Ovary (tissue), 9 donors: ENCODE measurements around the gene CFAP251. TPM values are rescaled to one million over a fixed set of nuclear protein-coding genes. Genes with fewer than 3 reads are reported as not detected.
"Not testable (repeated sequence)": the region's sequence is repeated elsewhere in the genome, so short reads cannot be mapped to it uniquely, and the experiment has no call there.

Source experiments
- DNase-seq, 5 donors: peaks; one replicate each; pipeline ENCODE4 v3.0.0-alpha.2; 2019 to 2020
- H3K27ac ChIP-seq, 2 donors: fragments of 200-600 bp; one replicate each; pipeline versions ENCODE4 v1.5.1 to v1.8.0; 2019 to 2022
- H3K27me3 ChIP-seq: fragments of 200-600 bp; one replicate; pipeline ENCODE4 v1.8.0; 2022
- H3K36me3 ChIP-seq: fragments of 200-600 bp; sonication (generic); one replicate; pipeline ENCODE4 v1.5.1; 2019
- H3K4me1 ChIP-seq: one replicate; pipeline ENCODE4 v1.8.1; 2013; ENCODE audit warnings: mild to moderate bottlenecking, moderate library complexity; ENCODE audit not compliant: insufficient read depth
- H3K4me3 ChIP-seq: fragments of 200-600 bp; sonication (generic); one replicate; pipeline ENCODE4 v1.5.1; 2017
- H3K9me3 ChIP-seq, 2 donors: fragments of 200-600 bp in 1 of 2; sonication (generic) in 1 of 2; one replicate each; pipeline versions ENCODE4 v1.5.1 to v1.8.1; 2013 to 2019; ENCODE audit warnings: mild to moderate bottlenecking in 1 of 2, moderate library complexity in 1 of 2
- EP300 ChIP-seq: sonication (generic); formaldehyde crosslinking; IDR thresholded peaks from one replicate; pipeline ENCODE4 v1.6.1; 2017; ENCODE audit warnings: antibody characterized with exemption
- POLR2A ChIP-seq: fragments of 450-650 bp; IDR thresholded peaks from one replicate; pipeline ENCODE4 v1.6.1; 2017; ENCODE audit warnings: antibody characterized with exemption, mild to moderate bottlenecking, moderate library complexity
- WGBS, 3 donors: extraction: QIAGEN DNeasy Blood & Tissue Kit in 1 of 3; methylation state at CpG; one replicate each; pipeline versions ENCODE4 v1.1.5 to v1.1.7; 2013 to 2017; 5-methylcytosine and 5-hydroxymethylcytosine counted together
- intact Hi-C, 4 donors: fragments of 100-400 bp; cut with DNase I; formaldehyde crosslinking; loops; one replicate each; pipeline versions ENCODE4 v1.11.0 to v1.15.1; 2022 to 2023
- polyA plus RNA-seq, 2 donors: library from polyadenylated mRNA; stranded (reverse); fragments of 200-250 nt in 1 of 2; fragments of 350-450 nt in 1 of 2; fragmentation: Illumina TruSeq in 1 of 2; extraction: RNeasy Lipid Tissue Mini Kit (QIAGEN cat#74804) in 1 of 2; gene quantifications; one replicate each; pipeline ENCODE4 v1.2.3, GENCODE V29; 2013 to 2014
- total RNA-seq, 7 donors: library from RNA; depleted of rRNA in 2 of 7; stranded (reverse); fragments of >200 nt in 2 of 7; fragmentation: NEBNext Ultra II Directional in 3 of 7; extraction: Animal tissue kit (Norgen Biotek cat#: 25700) in 3 of 7; gene quantifications; one replicate each; pipeline versions ENCODE4 v1.1.0 to v1.2.4, GENCODE V29; 2016 to 2023
- TF ChIP-seq, protein P1 (sequence below), 3 donors: fragments of 450-650 bp in 2 of 3; fragments of 200-600 bp in 1 of 3; IDR thresholded peaks; one replicate each; pipeline versions ENCODE4 v1.5.1 to v1.8.0; 2016 to 2022; ENCODE audit warnings: antibody characterized with exemption in 3 of 3, mild to moderate bottlenecking in 1 of 3
- donor health status: DM: no; HTN: no; CAD: no; lungs with moderate emphysema.
- donor health status: DM: no; HTN: no; CAD: no.
- donor health status: Bipolar disorder and iron deficiency.
- donor health status: DM: yes; HTN: yes; CAD: no.
- donor health status: DM: no; HTN: no; CAD: no.
- donor health status: DM: yes; HTN: yes; CAD: no.

CFAP251 gene
- total and polyA plus RNA-seq, 9 donors = 1.2 to 28.7 (median 5.5) TPM

DNA sequence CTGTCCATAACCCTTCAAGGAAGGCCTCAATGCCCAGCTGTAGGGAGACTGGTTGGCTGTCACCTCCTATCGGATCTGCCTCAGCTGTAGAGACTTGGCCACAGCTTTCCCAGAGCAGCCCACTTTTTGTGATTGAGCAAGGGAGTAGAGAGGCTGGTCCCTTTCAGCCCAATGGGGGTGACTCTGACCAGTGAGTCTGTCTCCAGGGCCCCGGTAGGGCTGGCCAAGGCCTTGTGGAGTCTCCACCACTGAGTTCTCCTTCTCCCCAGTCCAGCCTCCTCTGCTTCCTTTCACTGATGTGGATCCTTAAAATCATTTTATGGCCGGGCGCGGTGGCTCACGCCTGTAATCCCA, 45.2 kb upstream of the CFAP251 start:
- H3K36me3 ChIP-seq = no peaks in the 10 kb centered on the region
- TF ChIP-seq POLR2A (no peak), EP300 (no peak)
- TF ChIP-seq, protein P1, sequence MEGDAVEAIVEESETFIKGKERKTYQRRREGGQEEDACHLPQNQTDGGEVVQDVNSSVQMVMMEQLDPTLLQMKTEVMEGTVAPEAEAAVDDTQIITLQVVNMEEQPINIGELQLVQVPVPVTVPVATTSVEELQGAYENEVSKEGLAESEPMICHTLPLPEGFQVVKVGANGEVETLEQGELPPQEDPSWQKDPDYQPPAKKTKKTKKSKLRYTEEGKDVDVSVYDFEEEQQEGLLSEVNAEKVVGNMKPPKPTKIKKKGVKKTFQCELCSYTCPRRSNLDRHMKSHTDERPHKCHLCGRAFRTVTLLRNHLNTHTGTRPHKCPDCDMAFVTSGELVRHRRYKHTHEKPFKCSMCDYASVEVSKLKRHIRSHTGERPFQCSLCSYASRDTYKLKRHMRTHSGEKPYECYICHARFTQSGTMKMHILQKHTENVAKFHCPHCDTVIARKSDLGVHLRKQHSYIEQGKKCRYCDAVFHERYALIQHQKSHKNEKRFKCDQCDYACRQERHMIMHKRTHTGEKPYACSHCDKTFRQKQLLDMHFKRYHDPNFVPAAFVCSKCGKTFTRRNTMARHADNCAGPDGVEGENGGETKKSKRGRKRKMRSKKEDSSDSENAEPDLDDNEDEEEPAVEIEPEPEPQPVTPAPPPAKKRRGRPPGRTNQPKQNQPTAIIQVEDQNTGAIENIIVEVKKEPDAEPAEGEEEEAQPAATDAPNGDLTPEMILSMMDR (IDR thresholded peaks at IDR 0.05) = no peak
- no peak overlapping the region for H3K27ac ChIP-seq
- 83 to 89% (median 86%) methylated on average over 6 of the region's 6 CpGs for WGBS, 3 donors
- H3K27me3 ChIP-seq = no peaks in the 10 kb centered on the region
- intact Hi-C loops = loop anchor here in 1 of 4 donors (10.0 kb wide), 1 partner anchor 48 kb away; no protein-coding TSS in a partner anchor
- DNase-seq = no peak
- no peaks in the 10 kb centered on the region for H3K9me3 ChIP-seq
- no peak overlapping the region for H3K4me3 ChIP-seq
- no peaks in the 10 kb centered on the region for H3K4me1 ChIP-seq

DNA sequence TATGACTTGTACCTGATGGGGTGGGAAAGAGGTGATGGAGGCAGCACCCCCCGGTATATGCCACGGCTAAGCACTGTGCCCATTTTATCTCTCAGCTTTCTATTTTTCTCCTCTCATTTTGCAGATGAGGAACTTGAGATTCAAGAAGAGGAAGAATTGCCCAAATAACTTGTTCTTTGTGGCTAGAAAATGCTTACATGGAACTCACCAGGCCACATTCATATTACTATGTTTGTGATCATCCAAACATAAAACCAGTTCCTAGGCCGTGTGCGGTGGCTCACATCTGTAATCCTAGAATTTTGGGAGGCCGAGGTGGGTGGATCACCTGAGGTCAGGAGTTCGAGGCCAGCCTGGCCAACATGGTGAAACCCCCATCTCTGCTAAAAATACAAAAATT, 44.3 kb upstream of the CFAP251 start:
- intact Hi-C loops = loop anchor here in 1 of 4 donors (10.0 kb wide), 1 partner anchor 49 kb away; no protein-coding TSS in a partner anchor
- 90 to 92% (median 91%) methylated on average over 6 of the region's 6 CpGs for WGBS, 3 donors
- TF ChIP-seq EP300 (no peak), POLR2A (no peak)
- TF ChIP-seq, protein P1 (IDR thresholded peaks at IDR 0.05) = no peak
- Histone ChIP-seq H3K36me3 (no peaks in the 10 kb centered on the region), H3K27me3 (no peaks in the 10 kb centered on the region), H3K9me3 (no peaks in the 10 kb centered on the region), H3K4me3 (no peak overlapping the region), H3K4me1 (no peaks in the 10 kb centered on the region), H3K27ac (no peak overlapping the region)
- no peak for DNase-seq

DNA sequence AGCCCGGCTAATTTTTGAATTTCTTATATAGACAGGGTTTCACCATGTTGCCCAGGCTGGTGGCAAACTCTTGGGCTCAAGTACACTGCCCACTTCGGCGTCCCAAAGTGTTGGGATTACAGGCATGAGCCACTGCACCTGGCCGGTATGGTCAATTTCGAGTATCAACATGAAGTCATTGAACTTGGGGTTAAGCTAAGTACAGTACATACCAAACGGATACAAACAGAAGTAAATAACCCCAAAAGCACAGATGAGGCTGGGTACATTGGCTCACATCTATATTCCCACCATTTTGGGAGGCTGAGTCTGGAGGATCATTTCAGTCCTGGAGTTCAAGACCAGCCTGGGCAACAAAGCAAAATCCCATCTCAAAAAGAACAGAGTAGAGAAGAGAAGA, 42.8 kb upstream of the CFAP251 start:
- Histone ChIP-seq H3K27me3 (no peaks in the 10 kb centered on the region), H3K27ac (no peak overlapping the region), H3K4me3 (no peak overlapping the region), H3K4me1 (no peaks in the 10 kb centered on the region), H3K9me3 (no peaks in the 10 kb centered on the region), H3K36me3 (no peaks in the 10 kb centered on the region)
- no peak for DNase-seq
- intact Hi-C loops = loop anchor here in 1 of 4 donors (10.0 kb wide), 1 partner anchor 51 kb away; no protein-coding TSS in a partner anchor
- 81 to 90% (median 82%) methylated on average over 6 of the region's 6 CpGs for WGBS, 3 donors
- TF ChIP-seq EP300 (no peak), POLR2A (no peak)
- TF ChIP-seq, protein P1 (IDR thresholded peaks at IDR 0.05) = no peak

DNA sequence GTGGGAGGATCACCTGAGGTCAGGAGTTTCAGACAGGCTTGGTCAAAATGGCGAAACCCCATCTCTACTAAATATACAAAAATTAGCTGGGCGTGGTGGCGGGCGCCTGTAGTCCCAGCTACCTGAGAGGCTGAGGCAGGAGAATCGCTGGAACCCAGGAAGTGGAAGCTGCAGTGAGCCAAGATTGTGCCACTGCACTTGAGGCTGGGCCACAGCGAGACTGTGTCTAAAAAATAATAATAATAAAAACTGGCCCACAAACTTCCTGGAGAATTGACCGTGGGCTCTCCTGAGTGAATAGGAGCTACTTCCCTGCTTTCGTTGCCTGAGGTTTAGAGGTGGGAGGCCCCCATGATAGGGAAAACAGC, 42.3 kb upstream of the CFAP251 start:
- not testable (repeated sequence) for H3K27ac ChIP-seq, H3K9me3 ChIP-seq, H3K27me3 ChIP-seq, H3K36me3 ChIP-seq, DNase-seq, H3K4me1 ChIP-seq, H3K4me3 ChIP-seq
- intact Hi-C loops = loop anchor here in 1 of 4 donors (10.0 kb wide), 1 partner anchor 51 kb away; no protein-coding TSS in a partner anchor
- 91 to 93% (median 93%) methylated on average over 8 of the region's 8 CpGs for WGBS, 3 donors

DNA sequence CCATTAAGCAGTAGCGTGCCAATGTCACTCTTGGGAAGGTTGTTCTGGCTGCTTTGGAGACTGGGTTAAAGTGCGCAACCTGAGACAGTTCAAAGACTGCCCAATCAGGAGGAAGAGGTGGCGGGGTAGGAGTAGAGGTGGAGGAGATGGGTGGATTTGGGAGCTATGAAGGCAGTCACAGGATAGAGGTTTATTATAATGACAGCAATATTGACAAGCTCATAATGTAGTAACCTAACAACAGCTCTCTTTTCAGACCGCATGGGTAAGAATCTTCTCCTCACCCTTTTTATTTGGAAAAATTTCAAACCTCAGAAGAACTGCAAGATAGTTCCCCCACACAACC, 35.1 kb upstream of the CFAP251 start:
- Histone ChIP-seq H3K27ac (no peak overlapping the region), H3K4me1 (peaks cover 1% of the 10 kb centered on the region), H3K27me3 (no peaks in the 10 kb centered on the region), H3K9me3 (no peaks in the 10 kb centered on the region), H3K4me3 (no peak overlapping the region), H3K36me3 (no peaks in the 10 kb centered on the region)
- DNase-seq = no peak
- 61 to 72% (median 67%) methylated on average over 4 of the region's 4 CpGs for WGBS, 3 donors
- intact Hi-C loops = loop anchor here in 1 of 4 donors (10.0 kb wide), 1 partner anchor 188 kb away; no protein-coding TSS in a partner anchor
- TF ChIP-seq, protein P1 (IDR thresholded peaks at IDR 0.05) = no peak
- TF ChIP-seq EP300 (no peak), POLR2A (no peak)

DNA sequence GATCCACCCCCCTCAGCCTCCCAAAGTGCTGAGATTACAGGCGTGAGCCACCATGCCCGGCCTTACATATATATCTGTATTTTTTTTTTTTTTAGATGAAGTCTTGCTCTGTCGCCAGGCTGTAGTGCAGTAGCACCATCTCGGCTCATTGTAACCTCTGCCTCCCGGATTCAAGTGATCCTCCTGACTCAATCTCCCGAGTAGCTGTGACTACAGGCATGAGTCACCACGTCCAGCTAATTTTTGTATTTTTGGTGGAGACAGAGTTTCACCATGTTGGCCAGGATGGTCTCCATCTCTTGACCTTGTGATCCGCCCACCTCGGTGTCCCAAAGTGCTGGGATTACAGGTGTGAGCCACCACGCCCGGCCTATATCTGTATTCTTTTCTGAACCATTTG, 33.3 kb upstream of the CFAP251 start:
- not testable (repeated sequence) for H3K27ac ChIP-seq, DNase-seq, H3K27me3 ChIP-seq, H3K4me1 ChIP-seq, H3K36me3 ChIP-seq, H3K9me3 ChIP-seq, H3K4me3 ChIP-seq
- intact Hi-C loops = loop anchor here in 2 of 4 donors (5.0 to 10.0 kb wide), 2 partner anchors 88 to 190 kb away; no protein-coding TSS in a partner anchor
- WGBS, 3 donors = 77 to 82% (median 77%) methylated on average over 11 of the region's 11 CpGs
